HepG2 (cell line): Measurements from ENCODE around the gene UNKL. TPM values are rescaled to one million over a fixed set of nuclear protein-coding genes. Genes with fewer than 3 reads are reported as not detected.

Experiments
- ATAC-seq: fragments of 200-7000 bp; cut with Tn5 transposase; 3 replicates; pipeline ENCODE4 v1.9.1; 2020; ENCODE audit warnings: mild to moderate bottlenecking, moderate library complexity
- BruUV-seq: library from RNA; stranded (reverse); fragments of 400-500 nt; replicated peaks from 2 replicates; lab custom pipeline; 2021; lab: Mats Ljungman, UMichigan
- CTCF ChIA-PET: fragments of 300-600 bp; formaldehyde crosslinking; extraction: SDS; loops from one replicate; lab custom pipeline; 2021; ENCODE audit warnings: low total read pairs, inconsistent platforms, low intra/inter-chr PET ratio; lab: Yijun Ruan, JAX
- POLR2A ChIA-PET: fragments of 350-600 bp; sonication (Branson Sonifier 250); formaldehyde crosslinking; loops from one replicate; lab custom pipeline; 2020; ENCODE audit warnings: antibody characterized with exemption, inconsistent platforms; lab: Yijun Ruan, JAX
- DNase-seq: peaks from one replicate; pipeline ENCODE4 v3.0.0-alpha.2; 2015; ENCODE audit warnings: low spot score
- FAIRE-seq: peaks from 3 replicates; lab custom pipeline; 2011; peaks lifted over from hg19 to GRCh38; lab: Jason Lieb, UNC
- H2AFZ ChIP-seq: one replicate; pipeline ENCODE4 v1.6.1; 2011; ENCODE audit warnings: low read length, inconsistent platforms
- H3K27ac ChIP-seq: fragments of 300-600 bp; 3 replicates; pipeline ENCODE4 v1.8.0; 2011; ENCODE audit warnings: mixed run types, mild to moderate bottlenecking, mixed read lengths, low read length, inconsistent platforms; ENCODE audit not compliant: insufficient read depth; ENCODE audit errors: extremely low read length
- H3K27me3 ChIP-seq, 2 experiments: fragments of 200-600 bp in 1 of 2; 2 replicates in 1 of 2; 3 replicates in 1 of 2; pipeline versions ENCODE4 v1.6.0 to v1.8.0; 2011; ENCODE audit warnings: low read length in 2 of 2, mild to moderate bottlenecking in 2 of 2, moderate library complexity in 2 of 2, inconsistent platforms in 1 of 2; ENCODE audit not compliant: insufficient read depth in 2 of 2, control insufficient read depth in 1 of 2
- H3K36me3 ChIP-seq, 2 experiments: fragments of 200-600 bp in 1 of 2; replicated peaks in 1 of 2; 2 replicates in 1 of 2; 3 replicates in 1 of 2; pipeline versions ENCODE4 v1.5.1 to v1.8.0; 2011; ENCODE audit warnings: low read length in 2 of 2, inconsistent platforms in 1 of 2; ENCODE audit not compliant: insufficient read depth in 2 of 2, control insufficient read depth in 1 of 2
- H3K4me1 ChIP-seq: 2 replicates; pipeline ENCODE4 v1.5.1; 2012; ENCODE audit warnings: low read length, inconsistent platforms; ENCODE audit not compliant: insufficient read depth
- H3K4me2 ChIP-seq: 2 replicates; pipeline ENCODE4 v1.6.0; 2011; ENCODE audit warnings: low read depth, low read length, inconsistent platforms
- H3K4me3 ChIP-seq, 3 experiments: fragments of 200-600 bp in 1 of 3; sonication (generic), shearing (Covaris generic) in 1 of 3; replicated peaks in 1 of 3; 2 replicates each; pipeline ENCODE4 v1.5.1; 2011 to 2016; ENCODE audit warnings: low read length in 3 of 3, inconsistent platforms in 2 of 3, low read depth in 2 of 3, mild to moderate bottlenecking in 2 of 3, control low read depth in 1 of 3, mixed read lengths in 1 of 3; ENCODE audit not compliant: insufficient read depth in 1 of 3
- H3K79me2 ChIP-seq: one replicate; pipeline ENCODE4 v1.6.1; 2011; ENCODE audit warnings: low read length, inconsistent platforms; ENCODE audit not compliant: insufficient read depth
- H3K9ac ChIP-seq: 2 replicates; pipeline ENCODE4 v1.6.0; 2011; ENCODE audit warnings: mild to moderate bottlenecking, low read depth, low read length, inconsistent platforms; ENCODE audit not compliant: insufficient read depth
- H3K9me3 ChIP-seq: 2 replicates; pipeline ENCODE4 v1.5.1; 2012; ENCODE audit warnings: mild to moderate bottlenecking, low read length
- H4K20me1 ChIP-seq: 2 replicates; pipeline ENCODE4 v1.6.0; 2011; ENCODE audit warnings: inconsistent platforms, mild to moderate bottlenecking, low read length, moderate library complexity; ENCODE audit not compliant: insufficient read depth
- CENPT ChIP-seq: sonication (generic); formaldehyde crosslinking; IDR thresholded peaks from 2 replicates; pipeline ENCODE4 v1.8.0; 2022; ENCODE audit warnings: low read depth, mild to moderate bottlenecking, moderate library complexity, missing genetic modification reagents
- HHEX ChIP-seq: IDR thresholded peaks from 2 replicates; pipeline ENCODE4 v1.6.1; 2016; ENCODE audit warnings: control low read depth
- HMG20B ChIP-seq: conservative IDR thresholded peaks from 2 replicates; pipeline ENCODE4 v1.6.1; 2016; ENCODE audit warnings: missing genetic modification reagents, missing compliant biosample characterization
- HNRNPUL1 ChIP-seq: fragments of 200-400 bp; formaldehyde crosslinking; IDR thresholded peaks from 2 replicates; pipeline ENCODE4 v1.6.1; 2017; ENCODE audit warnings: low read depth, mild to moderate bottlenecking, low read length, moderate library complexity
- JARID2 ChIP-seq: sonication (generic); formaldehyde crosslinking; IDR thresholded peaks from 2 replicates; pipeline ENCODE4 v1.8.1; 2023; ENCODE audit warnings: missing genetic modification reagents, inconsistent platforms; ENCODE audit not compliant: insufficient replicate concordance
- KMT2A ChIP-seq: sonication (generic); formaldehyde crosslinking; IDR thresholded peaks from 2 replicates; pipeline ENCODE4 v1.4.0; 2020; ENCODE audit warnings: missing genetic modification reagents
- MLLT10 ChIP-seq: sonication (generic); formaldehyde crosslinking; IDR thresholded peaks from 2 replicates; pipeline ENCODE4 v1.4.0; 2020; ENCODE audit warnings: missing genetic modification reagents
- PRDM15 ChIP-seq: sonication (generic); formaldehyde crosslinking; IDR thresholded peaks from 2 replicates; pipeline ENCODE4 v1.4.0; 2020; ENCODE audit warnings: missing genetic modification reagents
- PRMT3 ChIP-seq: sonication (generic); formaldehyde crosslinking; IDR thresholded peaks from 2 replicates; pipeline ENCODE4 v1.8.1; 2022; ENCODE audit warnings: low read depth, mild to moderate bottlenecking, moderate library complexity, missing genetic modification reagents, borderline replicate concordance
- TAF1 ChIP-seq: sonication (generic); formaldehyde crosslinking; IDR thresholded peaks from 2 replicates; pipeline ENCODE4 v1.4.0; 2020; ENCODE audit warnings: missing genetic modification reagents
- ZMAT5 ChIP-seq: sonication (generic); formaldehyde crosslinking; IDR thresholded peaks from 2 replicates; pipeline ENCODE4 v1.5.0; 2020; ENCODE audit warnings: mild to moderate bottlenecking, low read depth, missing genetic modification reagents, borderline replicate concordance
- ZNF737 ChIP-seq: sonication (generic); formaldehyde crosslinking; IDR thresholded peaks from 2 replicates; pipeline ENCODE4 v1.5.0; 2020; ENCODE audit warnings: missing genetic modification reagents, mild to moderate bottlenecking, borderline replicate concordance
- ZNF781 ChIP-seq: sonication (generic); formaldehyde crosslinking; IDR thresholded peaks from 2 replicates; pipeline ENCODE4 v1.5.1; 2020; ENCODE audit warnings: borderline replicate concordance, mild to moderate bottlenecking, missing genetic modification reagents; ENCODE audit errors: not compliant biosample characterization
- WGBS: methylation state at CpG from one replicate; pipeline ENCODE4 v1.1.6; 2017; ENCODE audit warnings: low lambda C conversion rate; 5-methylcytosine and 5-hydroxymethylcytosine counted together
- in situ Hi-C: cut with HindIII; loops from 2 replicates; pipeline ENCODE4 v1.10.0; 2017; ENCODE audit warnings: low pct_unique_long_range_greater_than_20kb; ENCODE audit not compliant: extremely low pct_ligation_motif_present
- intact Hi-C: fragments of 100-400 bp; cut with micrococcal nuclease; formaldehyde crosslinking; loops from one replicate; pipeline ENCODE4 v1.10.0; 2022; ENCODE audit not compliant: unreplicated experiment
- polyA plus RNA-seq, 8 experiments: library from polyadenylated mRNA; depleted of rRNA in 3 of 8; stranded (reverse) in 7 of 8; unstranded in 1 of 8; fragments of >200 nt; fragmentation: Illumina TruSeq in 4 of 8; extraction: Trizol in 4 of 8; gene quantifications; 2 replicates each; pipeline versions ENCODE4 v1.2.1 to v1.2.3, GENCODE V29; 2011 to 2016; ENCODE audit warnings: low read depth in 4 of 8, missing spikeins in 1 of 8, mixed read lengths in 1 of 8; ENCODE audit not compliant: insufficient read depth in 1 of 8
- total RNA-seq, 5 experiments: library from RNA; depleted of rRNA; stranded (reverse); fragments of >200 nt; fragmentation: Illumina TruSeq; extraction: Trizol; gene quantifications; 2 replicates each; pipeline ENCODE4 v1.2.3, GENCODE V29; 2016; ENCODE audit warnings: low read depth in 1 of 5

UNKL gene
- total and polyA plus RNA-seq, 2 of the 13 experiments (the other 11 are each of a cell fraction or from before 2014, with no cell fraction given), result 10.4 to 17.6 TPM

GRCh38 chr16:1362807-1363206 is 51.7 kb downstream of the UNKL start:
- H3K9ac ChIP-seq, result no peak overlapping the region
- no peak overlapping the region for H3K27ac ChIP-seq
- no peak overlapping the region for H3K4me2 ChIP-seq
- no peaks in the 10 kb centered on the region; the same call in 1 of the 2 replicates for H4K20me1 ChIP-seq
- no peaks in the 10 kb centered on the region for H3K9me3 ChIP-seq
- CTCF ChIA-PET, result interaction anchor here (1.5 kb wide), 1 partner anchor 74 kb away, joined by 6 read pairs; no protein-coding TSS in a partner anchor
- intact Hi-C loops, result no loop called here
- no peaks in the 10 kb centered on the region for H3K4me1 ChIP-seq
- POLR2A ChIA-PET, result no interaction called here
- no peaks in the 10 kb centered on the region for H3K27me3 ChIP-seq
- TSS peak; percentile 76 for BruUV-seq
- no peak for TF ChIP-seq HMG20B
- TF ChIP-seq PRDM15 (CRISPR knock-in tag), result no peak
- no peak for TF ChIP-seq ZNF737 (CRISPR knock-in tag)
- no peak for TF ChIP-seq HHEX
- no peak for TF ChIP-seq MLLT10
- TF ChIP-seq CENPT (CRISPR knock-in tag), result no peak
- no peak for TF ChIP-seq PRMT3
- TF ChIP-seq TAF1 (CRISPR knock-in tag), result no peak
- no peak for TF ChIP-seq ZNF781
- TF ChIP-seq ZMAT5 (CRISPR knock-in tag), result no peak
- no peak for TF ChIP-seq HNRNPUL1
- no peak for TF ChIP-seq KMT2A (CRISPR knock-in tag)
- no peak for TF ChIP-seq JARID2 (CRISPR knock-in tag)
- H3K4me3 ChIP-seq, result no peak overlapping the region
- no peak for DNase-seq
- no peak for ATAC-seq
- no peak overlapping the region for H2AFZ ChIP-seq
- in situ Hi-C loops, result no loop called here
- no peak for FAIRE-seq
- WGBS, result 93% methylated on average over 10 of the region's 11 CpGs
- peaks cover 16 to 46% of the 10 kb centered on the region in 2 experiments for H3K36me3 ChIP-seq
- H3K79me2 ChIP-seq, result peaks cover 12% of the 10 kb centered on the region
